ENCODE data around the gene TCAIM.
"Not testable (repeated sequence)": the region's sequence is repeated elsewhere in the genome, so short reads cannot be mapped to it uniquely, and the experiment has no call there.

TCAIM gene

GRCh38 chr3:44346590-44346989 lies 8.0 kb downstream of the TCAIM start:
- DNase-seq = not testable (repeated sequence)

- DNase-seq = no peak
Observed at GRCh38 chr3:44348993-44349392, 10.4 kb downstream of the TCAIM start.

GRCh38 chr3:44353355-44353924 lies 14.9 kb downstream of the TCAIM start:
- no peak for DNase-seq

DNA sequence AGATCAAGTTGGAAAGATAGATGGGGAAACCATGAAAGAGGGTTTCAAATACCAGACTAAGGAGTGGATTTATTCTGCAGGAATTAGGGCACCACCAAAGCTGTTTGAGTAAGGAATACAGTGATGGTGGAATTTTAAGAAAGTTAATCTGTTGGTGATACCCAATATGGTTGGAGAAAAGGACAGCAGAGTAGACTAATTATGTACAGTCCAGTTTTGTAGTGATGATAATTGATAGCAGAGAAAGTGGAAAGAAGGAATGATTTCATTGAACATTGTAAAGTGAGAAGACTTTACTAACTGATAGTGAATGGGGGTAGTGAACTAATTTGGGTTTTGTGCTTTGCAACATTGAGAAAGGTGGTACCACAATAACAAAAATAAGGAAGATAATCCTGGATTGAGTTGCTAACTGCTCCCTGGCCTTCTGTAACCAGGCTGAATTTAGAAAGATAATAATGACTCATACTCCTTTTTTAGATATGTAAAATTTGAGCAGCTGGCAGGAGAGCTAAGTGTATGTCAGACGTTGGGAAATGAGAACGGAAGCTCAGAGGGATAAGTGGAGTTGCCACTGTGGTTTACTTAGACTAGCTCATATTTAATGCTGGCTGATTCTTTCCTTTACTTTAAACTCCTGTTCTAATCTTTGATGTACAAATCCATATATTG lies 16.9 kb downstream of the TCAIM start:
- peak; percentile 79 for DNase-seq

GRCh38 chr3:44359146-44359751 lies 20.7 kb downstream of the TCAIM start:
- no peak for DNase-seq

DNA sequence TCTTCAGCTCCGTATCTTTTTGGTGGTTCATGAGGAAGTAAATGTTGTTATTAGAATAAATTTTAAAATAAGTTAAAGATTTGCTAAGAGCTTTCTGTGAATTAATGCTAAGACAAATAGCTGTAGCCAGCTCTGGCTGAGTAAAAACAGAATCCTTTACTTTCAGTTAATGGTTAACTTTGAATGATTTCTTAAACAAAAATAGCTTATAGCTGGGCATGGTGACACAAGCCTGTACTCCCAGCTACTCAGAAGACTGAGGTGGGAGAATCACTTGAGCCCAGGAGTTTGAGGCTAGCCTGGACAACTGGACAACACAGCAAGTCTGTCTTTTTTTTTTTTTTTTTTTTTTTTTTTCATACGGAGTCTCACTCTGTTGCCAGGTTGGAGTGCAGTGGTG lies 25.0 kb downstream of the TCAIM start:
- peak; percentile 39 for DNase-seq

- DNase-seq = no peak
Observed at GRCh38 chr3:44365952-44366351, 27.4 kb downstream of the TCAIM start.

- no peak for DNase-seq
Observed at GRCh38 chr3:44375450-44375849, 36.9 kb downstream of the TCAIM start.

DNA sequence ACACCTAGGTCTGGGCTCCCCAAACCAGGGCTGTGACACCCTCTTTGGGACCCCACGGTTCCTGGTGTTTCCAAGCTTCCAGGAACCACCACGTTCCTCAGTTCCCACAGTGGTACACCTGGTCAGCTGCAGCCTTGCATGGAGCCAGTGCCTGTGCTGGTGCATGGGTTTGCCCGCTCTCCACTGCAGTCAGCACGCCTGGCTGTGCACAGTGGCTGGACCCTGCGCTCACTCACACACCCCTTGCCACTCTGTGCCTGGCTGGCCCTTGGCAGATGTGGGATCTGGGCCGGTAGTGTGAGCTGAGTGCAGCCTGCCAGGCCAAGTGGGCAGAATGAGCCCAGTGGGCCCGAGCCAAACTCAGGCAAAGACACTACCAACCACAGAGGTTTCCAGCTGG lies 48.8 kb downstream of the TCAIM start:
- DNase-seq = no peak

GRCh38 chr3:44392489-44392888 lies 53.9 kb downstream of the TCAIM start:
- DNase-seq = no peak

DNA sequence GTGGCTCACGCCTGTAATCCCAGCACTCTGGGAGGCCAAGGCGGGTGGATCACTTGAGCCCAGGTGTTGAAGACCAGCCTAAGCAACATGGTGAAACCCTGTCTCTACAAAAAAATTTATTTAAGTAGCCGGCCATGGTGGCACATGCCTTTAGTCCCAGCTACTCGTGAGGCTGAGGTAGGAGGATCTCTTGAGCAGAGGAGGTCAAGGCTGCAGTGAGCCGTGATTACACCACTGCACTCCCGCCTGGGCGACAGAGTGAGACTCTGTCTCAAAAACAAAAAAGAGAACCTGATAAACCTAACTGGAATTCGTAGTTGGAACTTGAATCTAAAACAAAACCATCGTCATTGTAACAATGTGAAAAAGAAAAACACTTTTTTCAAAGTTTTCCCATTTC lies 57.1 kb downstream of the TCAIM start:
- DNase-seq = no peak

- peak; percentile 73 for DNase-seq
Observed at GRCh38 chr3:44396200-44397171, 57.9 kb downstream of the TCAIM start.

GRCh38 chr3:44398271-44398670 lies 59.7 kb downstream of the TCAIM start:
- DNase-seq = not testable (repeated sequence)

- no peak for DNase-seq
Observed at GRCh38 chr3:44398853-44399252, 60.3 kb downstream of the TCAIM start.

DNA sequence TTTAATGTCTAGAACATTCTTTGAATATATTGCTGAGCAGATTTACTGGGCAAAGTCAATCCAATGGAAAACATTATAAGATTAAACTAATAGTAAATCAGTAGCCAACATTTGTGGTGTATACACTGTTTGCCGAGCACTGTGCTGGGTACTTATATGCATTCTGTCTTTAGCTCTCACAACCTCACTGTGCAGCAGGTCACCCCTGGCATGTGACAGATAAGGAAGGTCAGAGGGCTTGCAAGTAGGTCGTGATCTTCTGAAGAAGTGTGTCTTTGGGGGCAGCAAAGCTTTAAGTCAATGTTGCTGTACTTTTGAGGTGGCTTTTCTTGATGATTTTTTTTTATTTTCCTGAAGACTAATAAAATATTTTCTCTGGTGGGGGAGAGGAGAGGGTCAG lies 62.2 kb downstream of the TCAIM start:
- no peak for DNase-seq

DNA sequence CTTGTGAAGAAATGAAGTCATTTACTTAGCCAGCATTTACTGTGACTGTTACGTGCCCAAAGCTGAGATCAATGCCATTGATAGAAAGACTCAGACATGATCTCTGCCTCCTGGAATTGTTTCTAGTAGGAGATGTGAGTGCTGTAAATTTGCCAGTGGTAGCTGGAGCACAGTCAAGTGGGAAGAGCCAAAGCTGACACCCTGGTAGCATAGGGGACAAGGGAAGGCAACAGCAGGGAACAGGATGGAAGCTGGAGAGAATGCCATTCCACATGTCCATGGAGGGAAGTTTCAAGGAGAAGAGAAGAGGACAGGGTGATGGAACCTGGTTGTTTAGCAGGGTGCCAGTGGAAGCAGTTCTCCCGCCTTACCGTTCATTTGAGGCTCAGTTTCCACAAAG lies 64.0 kb downstream of the TCAIM start:
- DNase-seq = no peak

DNA sequence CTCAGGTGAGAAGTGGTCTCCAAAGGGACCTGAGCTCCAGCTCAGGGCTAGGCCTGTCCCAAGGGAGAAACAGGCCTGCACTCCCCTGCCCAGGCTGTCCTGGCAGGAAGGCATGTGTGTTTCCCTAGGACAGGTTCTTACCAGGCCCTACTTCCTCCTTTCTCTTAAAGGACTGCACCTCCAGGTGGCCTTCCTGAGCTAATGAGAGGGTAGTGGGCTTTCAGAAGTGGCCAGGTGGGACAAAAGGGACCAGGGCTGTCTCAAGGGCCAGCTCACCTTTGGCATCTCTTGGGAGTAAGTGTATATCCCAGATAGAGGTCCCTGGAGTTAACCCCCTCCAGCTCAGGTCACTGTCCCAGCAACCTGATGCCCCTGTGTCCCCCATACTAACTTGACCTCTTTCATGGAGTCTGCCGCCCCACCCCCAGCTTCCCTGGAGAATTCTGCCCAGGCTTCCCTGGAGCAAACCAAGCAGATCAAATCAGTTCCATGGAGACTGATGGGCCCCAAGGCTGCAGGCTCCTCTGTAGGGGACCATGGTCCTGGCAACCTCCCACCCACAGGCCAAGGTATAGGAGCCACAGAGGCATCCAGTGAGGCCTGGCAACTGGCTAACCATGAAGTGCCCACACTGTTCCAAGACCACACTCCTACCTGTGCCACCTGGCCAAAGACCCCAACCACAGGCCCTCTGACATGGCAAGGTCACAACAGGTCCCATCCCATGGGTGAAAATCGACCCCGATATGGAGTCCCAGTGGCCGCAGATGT lies 71.3 kb downstream of the TCAIM start:
- no peak for DNase-seq

DNA sequence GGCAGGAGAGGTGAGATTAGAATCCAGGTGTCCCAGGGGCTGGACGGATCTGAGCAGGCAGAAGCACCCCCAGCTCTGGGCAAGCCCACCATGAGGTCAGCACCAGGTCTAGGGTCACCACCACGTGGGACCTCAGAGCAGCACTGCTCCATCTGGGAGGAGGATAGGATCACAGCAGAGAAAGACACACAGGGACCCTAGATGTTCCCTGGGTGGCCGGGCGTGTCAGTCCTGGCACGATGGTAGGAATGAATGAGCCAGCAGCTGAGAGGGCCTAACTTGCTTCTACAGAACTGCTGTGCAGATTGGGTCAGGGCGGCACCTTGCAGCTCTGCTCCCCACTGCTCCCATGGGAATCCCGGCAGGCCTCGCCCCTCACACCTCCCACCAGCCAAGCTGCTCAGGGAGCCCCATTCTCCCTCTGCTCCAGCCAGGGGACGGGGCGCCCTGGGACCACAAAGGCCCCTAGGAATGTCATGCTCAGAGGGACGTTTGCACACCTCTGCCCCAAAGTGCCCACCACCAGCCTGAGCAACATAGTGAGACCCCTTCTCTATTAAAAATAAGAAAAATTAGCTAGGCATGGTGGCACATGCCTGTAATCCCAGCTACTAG lies 72.6 kb downstream of the TCAIM start:
- no peak for DNase-seq

GRCh38 chr3:44412365-44412764 lies 73.8 kb downstream of the TCAIM start:
- DNase-seq = no peak

- no peak for DNase-seq
Observed at GRCh38 chr3:44414517-44415090, 76.0 kb downstream of the TCAIM start.

GRCh38 chr3:44415421-44415820 lies 76.9 kb downstream of the TCAIM start:
- DNase-seq = no peak

Measured in DMS53 (cell line).